ENCODE results near the gene RASAL3. TPM values are rescaled to one million over a fixed set of nuclear protein-coding genes. Genes with fewer than 3 reads are reported as not detected.

Gene RASAL3
- total RNA-seq, 1 experiment from 2014 or later = 1.9 TPM

DNA sequence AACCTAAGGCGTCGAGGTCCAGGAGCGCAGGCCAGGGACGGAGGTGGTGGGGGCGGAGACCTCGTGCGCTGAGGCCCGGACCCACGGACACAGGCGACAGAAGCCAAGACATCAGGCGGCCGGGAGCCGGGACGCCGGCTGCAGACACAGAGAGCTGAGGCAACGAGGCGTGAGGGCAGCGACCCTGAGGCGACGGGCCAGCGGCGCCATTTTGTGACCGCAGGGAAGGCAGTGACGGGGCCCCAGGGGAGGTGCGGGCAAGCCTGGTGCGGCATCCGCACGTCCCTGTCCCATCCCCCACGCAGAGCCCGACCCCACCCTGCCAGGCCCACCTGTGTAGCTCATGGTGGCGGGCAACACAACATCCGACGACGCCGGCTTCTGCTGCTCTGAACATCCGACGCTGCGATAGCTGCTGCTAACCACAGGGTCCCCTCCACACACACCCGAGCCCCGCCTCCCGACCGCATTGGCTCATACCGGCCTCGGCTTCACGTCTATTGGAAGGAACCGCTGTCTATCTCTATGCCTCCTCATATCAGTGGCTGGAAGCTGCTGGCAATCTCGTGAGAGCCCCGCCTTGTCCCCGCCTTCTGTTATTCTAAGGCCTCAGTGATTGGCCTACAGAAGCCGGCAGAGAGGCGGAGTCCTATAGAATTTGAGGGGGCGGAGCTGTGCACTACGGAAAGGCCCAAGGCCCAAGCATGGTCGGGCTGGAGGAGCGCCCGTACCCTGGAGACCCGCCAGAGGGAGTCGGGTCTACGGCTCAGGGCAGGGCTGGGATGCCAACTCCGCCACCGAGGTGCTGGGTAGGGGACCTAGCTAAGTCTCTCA lies 45.5 kb downstream of the RASAL3 start, which contains the start of gene AKAP8L:
TSS of gene AKAP8L (minus strand) at position 410 of the 834 bp plus-strand sequence. CDS start at position 345, 65 bp downstream.
- no peak within 1 kb of the TSS for H3K56ac ChIP-seq (ENCODE audit: insufficient read length, low read depth, low read length)
- peak within 1 kb of the TSS; percentile 98 for H3K9ac ChIP-seq (ENCODE audit: extremely low read depth, insufficient read length, low read length)
- Mint-ChIP-seq H3K4me1 (peaks cover 13 to 19% of the 10 kb centered on the region in 2 experiments), H3K27ac (peak within 1 kb of the TSS; percentile 97 to 100 (median 99)), H3K27me3 (ENCODE audit: low read depth) (no peaks in the 10 kb centered on the region), H3K4me3 (peak within 1 kb of the TSS; percentile 98 to 99), H3K9me3 (peaks cover 0 to 3% of the 10 kb centered on the region in 2 experiments; a peak in 2 of 5 replicates), H3K36me3 (ENCODE audit: insufficient read depth in 1 of 3, low read depth in 3 of 3) (peaks cover 27 to 44% (median 40%) of the 10 kb centered on the region in 3 experiments)
- H2BK12ac ChIP-seq (ENCODE audit: insufficient read length, low read depth, low read length) = no peak within 1 kb of the TSS
- H2AK5ac ChIP-seq (ENCODE audit: insufficient read length, low read length) = no peak within 1 kb of the TSS
- peak within 1 kb of the TSS; percentile 96 for H3K4me2 ChIP-seq (ENCODE audit: insufficient read depth, insufficient read length, low read length)
- H3K23ac ChIP-seq (ENCODE audit: insufficient read length, low read depth, low read length) = no peak within 1 kb of the TSS
- H3K18ac ChIP-seq (ENCODE audit: insufficient read length, low read depth, low read length) = peak within 1 kb of the TSS; percentile 98
- H2BK5ac ChIP-seq (ENCODE audit: insufficient read length, low read length) = peak within 1 kb of the TSS; percentile 70
- no peak within 1 kb of the TSS for H3T11ph ChIP-seq (ENCODE audit: low read length)
- peaks cover 10% of the 10 kb centered on the region for H3K79me1 ChIP-seq (ENCODE audit: insufficient read depth, low read depth, low read length, poor library complexity, severe bottlenecking)
- H3K27ac ChIP-seq (ENCODE audit: insufficient read length, low read depth, low read length) = no peak within 1 kb of the TSS
- no peaks in the 10 kb centered on the region for H3K9me3 ChIP-seq (ENCODE audit: control insufficient read depth, low read depth, low read length)
- DNase-seq = peak; percentile 99
- peak within 1 kb of the TSS; percentile 15 for H4K91ac ChIP-seq (ENCODE audit: insufficient read length, low read depth, low read length)
- TF ChIP-seq, protein P1, sequence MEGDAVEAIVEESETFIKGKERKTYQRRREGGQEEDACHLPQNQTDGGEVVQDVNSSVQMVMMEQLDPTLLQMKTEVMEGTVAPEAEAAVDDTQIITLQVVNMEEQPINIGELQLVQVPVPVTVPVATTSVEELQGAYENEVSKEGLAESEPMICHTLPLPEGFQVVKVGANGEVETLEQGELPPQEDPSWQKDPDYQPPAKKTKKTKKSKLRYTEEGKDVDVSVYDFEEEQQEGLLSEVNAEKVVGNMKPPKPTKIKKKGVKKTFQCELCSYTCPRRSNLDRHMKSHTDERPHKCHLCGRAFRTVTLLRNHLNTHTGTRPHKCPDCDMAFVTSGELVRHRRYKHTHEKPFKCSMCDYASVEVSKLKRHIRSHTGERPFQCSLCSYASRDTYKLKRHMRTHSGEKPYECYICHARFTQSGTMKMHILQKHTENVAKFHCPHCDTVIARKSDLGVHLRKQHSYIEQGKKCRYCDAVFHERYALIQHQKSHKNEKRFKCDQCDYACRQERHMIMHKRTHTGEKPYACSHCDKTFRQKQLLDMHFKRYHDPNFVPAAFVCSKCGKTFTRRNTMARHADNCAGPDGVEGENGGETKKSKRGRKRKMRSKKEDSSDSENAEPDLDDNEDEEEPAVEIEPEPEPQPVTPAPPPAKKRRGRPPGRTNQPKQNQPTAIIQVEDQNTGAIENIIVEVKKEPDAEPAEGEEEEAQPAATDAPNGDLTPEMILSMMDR (conservative IDR thresholded peaks at IDR 0.05) = peak; percentile 86
- H4K5ac ChIP-seq (ENCODE audit: insufficient read length, low read depth, low read length) = peak within 1 kb of the TSS; percentile 81
- H4K8ac ChIP-seq (replicated peaks; ENCODE audit: insufficient read length, low read depth, low read length) = no peak within 1 kb of the TSS
- H3K23me2 ChIP-seq (ENCODE audit: insufficient read length, low read depth, low read length, poor library complexity, severe bottlenecking) = peaks cover 6% of the 10 kb centered on the region
- peak within 1 kb of the TSS; percentile 97 for H3K14ac ChIP-seq (ENCODE audit: insufficient read depth, low read length)
- no peak within 1 kb of the TSS; the same call in 1 of the 2 replicates for H3K4ac ChIP-seq (ENCODE audit: low read depth, low read length)
- H4K20me1 ChIP-seq (ENCODE audit: control insufficient read depth, insufficient read depth, insufficient read length) = no peaks in the 10 kb centered on the region
- no peak within 1 kb of the TSS for H2BK15ac ChIP-seq (ENCODE audit: low read depth, low read length)
- peaks cover 37% of the 10 kb centered on the region for H3K79me2 ChIP-seq (ENCODE audit: insufficient read depth, low read length)
- H2AFZ ChIP-seq (ENCODE audit: low read length) = no peak within 1 kb of the TSS
- WGBS (ENCODE audit: extremely low coverage, insufficient read length, low lambda C conversion rate) = no CpG with 5 or more reads among the region's 61 CpGs
- no peak within 1 kb of the TSS for H2BK120ac ChIP-seq (ENCODE audit: low read depth, low read length, poor library complexity, severe bottlenecking)
- no peaks in the 10 kb centered on the region for H3K27me3 ChIP-seq (ENCODE audit: insufficient read depth, low read length)
- no peak within 1 kb of the TSS for H2BK20ac ChIP-seq (ENCODE audit: low read depth, low read length, poor library complexity, severe bottlenecking)
- H3K4me1 ChIP-seq (ENCODE audit: insufficient read depth, low read length) = no peaks in the 10 kb centered on the region
